Mesenchymal stem cell (in vitro differentiated cells and primary cell): Measurements from ENCODE around the gene PI4KA.

ENCODE experiments used
- DNase-seq: peaks from one replicate; pipeline ENCODE4 v3.0.0-alpha.2; 2013
- H2AFZ ChIP-seq: one replicate; pipeline ENCODE4 v1.6.1; 2013; ENCODE audit warnings: low read depth, mild to moderate bottlenecking, control low read depth, inconsistent platforms, low read length, moderate library complexity
- H2AK5ac ChIP-seq: 2 replicates; pipeline ENCODE4 v1.6.1; 2013; ENCODE audit warnings: low read length, moderate library complexity, mild to moderate bottlenecking, inconsistent platforms; ENCODE audit not compliant: severe bottlenecking
- H2BK120ac ChIP-seq: one replicate; pipeline ENCODE4 v1.6.1; 2013; ENCODE audit warnings: low read depth, mild to moderate bottlenecking, inconsistent platforms, low read length, moderate library complexity
- H2BK12ac ChIP-seq, 2 experiments: one replicate each; pipeline ENCODE4 v1.6.1; 2013; ENCODE audit warnings: inconsistent platforms in 2 of 2, low read length in 2 of 2, mild to moderate bottlenecking in 2 of 2, moderate library complexity in 2 of 2, control low read depth in 1 of 2
- H2BK15ac ChIP-seq: one replicate; pipeline ENCODE4 v1.6.1; 2013; ENCODE audit warnings: mild to moderate bottlenecking, low read depth, inconsistent platforms; ENCODE audit not compliant: poor library complexity, severe bottlenecking
- H2BK5ac ChIP-seq: 2 replicates; pipeline ENCODE4 v1.6.1; 2013; ENCODE audit warnings: low read depth, mild to moderate bottlenecking, low read length, control low read depth, inconsistent platforms; ENCODE audit not compliant: poor library complexity, severe bottlenecking
- H3K14ac ChIP-seq, 2 experiments: one replicate each; pipeline ENCODE4 v1.6.1; 2013; ENCODE audit warnings: inconsistent platforms in 2 of 2, low read length in 2 of 2, control low read depth in 1 of 2, mild to moderate bottlenecking in 1 of 2, moderate library complexity in 1 of 2
- H3K18ac ChIP-seq, 2 experiments: one replicate each; pipeline ENCODE4 v1.6.1; 2013; ENCODE audit warnings: inconsistent platforms in 2 of 2, low read length in 2 of 2, control low read depth in 1 of 2, low read depth in 1 of 2, mild to moderate bottlenecking in 1 of 2
- H3K23ac ChIP-seq, 2 experiments: one replicate each; pipeline ENCODE4 v1.6.1; 2013; ENCODE audit warnings: inconsistent platforms in 2 of 2, low read length in 2 of 2, mild to moderate bottlenecking in 2 of 2, moderate library complexity in 2 of 2, control low read depth in 1 of 2
- H3K27ac ChIP-seq: 2 replicates; pipeline ENCODE4 v1.5.1; 2013; ENCODE audit warnings: mild to moderate bottlenecking, moderate library complexity, low read length, control low read depth, inconsistent platforms; ENCODE audit not compliant: poor library complexity, severe bottlenecking
- H3K27me3 ChIP-seq, 2 experiments: 2 replicates each; pipeline versions ENCODE4 v1.6.1 to v1.7.0; 2013; ENCODE audit warnings: low read length in 2 of 2, mild to moderate bottlenecking in 2 of 2, moderate library complexity in 2 of 2, control low read depth in 1 of 2, inconsistent platforms in 1 of 2; ENCODE audit not compliant: control insufficient read depth in 1 of 2, insufficient read depth in 1 of 2
- H3K36me3 ChIP-seq, 2 experiments: 2 replicates each; pipeline versions ENCODE4 v1.6.1 to v1.7.0; 2013; ENCODE audit warnings: low read length in 2 of 2, control low read depth in 1 of 2, inconsistent platforms in 1 of 2, low read depth in 1 of 2, mild to moderate bottlenecking in 1 of 2; ENCODE audit not compliant: insufficient read depth in 2 of 2, control insufficient read depth in 1 of 2
- H3K4ac ChIP-seq, 2 experiments: one replicate each; pipeline ENCODE4 v1.6.1; 2013; ENCODE audit warnings: inconsistent platforms in 2 of 2, low read length in 2 of 2, mild to moderate bottlenecking in 2 of 2, moderate library complexity in 2 of 2, control low read depth in 1 of 2, low read depth in 1 of 2
- H3K4me1 ChIP-seq: 2 replicates; pipeline ENCODE4 v1.6.1; 2013; ENCODE audit warnings: low read depth, low read length, control low read depth; ENCODE audit not compliant: control insufficient read depth, insufficient read depth
- H3K4me2 ChIP-seq: 2 replicates; pipeline ENCODE4 v1.6.1; 2013; ENCODE audit warnings: low read length, mild to moderate bottlenecking, inconsistent platforms; ENCODE audit not compliant: poor library complexity, severe bottlenecking
- H3K4me3 ChIP-seq, 2 experiments: 2 replicates each; pipeline versions ENCODE4 v1.5.1 to v1.7.0; 2013; ENCODE audit warnings: low read length in 2 of 2, mild to moderate bottlenecking in 2 of 2, control low read depth in 1 of 2, low read depth in 1 of 2; ENCODE audit not compliant: insufficient read depth in 1 of 2
- H3K79me1 ChIP-seq: replicated peaks from 2 replicates; pipeline ENCODE4 v1.6.1; 2013; ENCODE audit warnings: mild to moderate bottlenecking, control low read depth, low read length, inconsistent platforms; ENCODE audit not compliant: poor library complexity, severe bottlenecking
- H3K9ac ChIP-seq: 2 replicates; pipeline ENCODE4 v1.7.0; 2013; ENCODE audit warnings: mild to moderate bottlenecking, low read length, moderate library complexity
- H3K9me3 ChIP-seq: 2 replicates; pipeline ENCODE4 v1.7.0; 2013; ENCODE audit warnings: mild to moderate bottlenecking, low read length; ENCODE audit not compliant: control insufficient read depth
- H4K8ac ChIP-seq: one replicate; pipeline ENCODE4 v1.6.1; 2013; ENCODE audit warnings: inconsistent platforms, mild to moderate bottlenecking, low read length, moderate library complexity
- H4K91ac ChIP-seq: one replicate; pipeline ENCODE4 v1.6.1; 2013; ENCODE audit warnings: mild to moderate bottlenecking, low read length, inconsistent platforms
- WGBS: methylation state at CpG from one replicate; pipeline ENCODE4 v1.1.7; 2013; ENCODE audit warnings: mixed read lengths; 5-methylcytosine and 5-hydroxymethylcytosine counted together

Gene PI4KA

DNA sequence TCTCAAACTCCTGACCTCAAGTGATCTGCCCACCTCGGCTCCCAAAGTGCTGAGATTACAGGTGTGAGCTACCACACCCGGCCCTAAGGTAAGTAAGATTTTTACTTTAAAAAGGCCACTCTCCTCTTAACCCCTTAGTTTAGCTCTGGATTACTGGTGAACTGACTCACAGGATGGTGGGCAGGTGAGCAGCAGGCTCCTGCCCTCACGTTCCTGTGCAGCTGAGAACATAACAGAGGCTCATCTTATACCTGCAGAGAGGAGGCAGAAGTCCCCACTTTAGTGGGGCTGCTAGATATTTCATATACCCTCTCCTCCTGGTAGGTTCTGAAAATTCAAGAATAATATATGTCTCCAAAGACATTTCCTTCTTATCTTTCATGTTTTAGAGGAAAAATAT lies 101.8 kb downstream of the PI4KA start:
- Histone ChIP-seq H3K4me3 (no peak overlapping the region), H2BK12ac (no peak overlapping the region), H3K23ac (no peak overlapping the region), H2AK5ac (no peak overlapping the region), H3K4me2 (no peak overlapping the region), H2BK120ac (no peak overlapping the region), H3K4me1 (peaks cover 5% of the 10 kb centered on the region), H4K91ac (no peak overlapping the region), H2BK15ac (no peak overlapping the region), H3K9me3 (no peaks in the 10 kb centered on the region), H4K8ac (no peak overlapping the region), H2AFZ (no peak overlapping the region), H3K27me3 (no peaks in the 10 kb centered on the region), H3K27ac (no peak overlapping the region), H3K79me1 (no peaks in the 10 kb centered on the region), H3K18ac (no peak overlapping the region), H3K36me3 (peaks cover 18 to 62% of the 10 kb centered on the region in 2 experiments), H3K9ac (no peak overlapping the region), H2BK5ac (no peak overlapping the region), H3K4ac (no peak overlapping the region), H3K14ac (no peak overlapping the region)
- WGBS = 91% methylated on average over 1 of the region's 3 CpGs
- DNase-seq = no peak

- no peak overlapping the region for H2BK120ac ChIP-seq
- no peak overlapping the region for H3K14ac ChIP-seq
- peaks cover 24% of the 10 kb centered on the region for H3K4me1 ChIP-seq
- peaks cover 2% of the 10 kb centered on the region for H3K79me1 ChIP-seq
- no peak overlapping the region for H3K9ac ChIP-seq
- H2BK15ac ChIP-seq = no peak overlapping the region
- H3K18ac ChIP-seq = no peak overlapping the region
- H3K4me3 ChIP-seq = no peak overlapping the region
- H3K27me3 ChIP-seq = no peaks in the 10 kb centered on the region
- H3K23ac ChIP-seq = no peak overlapping the region
- H3K36me3 ChIP-seq = peaks cover 33 to 72% of the 10 kb centered on the region in 2 experiments
- H3K9me3 ChIP-seq = no peaks in the 10 kb centered on the region
- H2BK12ac ChIP-seq = no peak overlapping the region
- WGBS = 97% methylated on average over 9 of the region's 10 CpGs
- no peak for DNase-seq
- no peak overlapping the region for H3K4ac ChIP-seq
- no peak overlapping the region for H4K91ac ChIP-seq
- H2AFZ ChIP-seq = no peak overlapping the region
- H2AK5ac ChIP-seq = no peak overlapping the region
- no peak overlapping the region for H3K4me2 ChIP-seq
- no peak overlapping the region for H3K27ac ChIP-seq
- no peak overlapping the region for H2BK5ac ChIP-seq
- no peak overlapping the region for H4K8ac ChIP-seq
Observed at GRCh38 chr22:20752873-20753272, 105.7 kb downstream of the PI4KA start.

- 93% methylated on average over 7 of the region's 7 CpGs for WGBS
- Histone ChIP-seq H4K91ac (no peak overlapping the region), H3K4ac (no peak overlapping the region), H3K4me1 (peaks cover 24% of the 10 kb centered on the region), H4K8ac (no peak overlapping the region), H3K23ac (no peak overlapping the region), H2BK5ac (no peak overlapping the region), H3K9ac (no peak overlapping the region), H3K79me1 (peaks cover 2% of the 10 kb centered on the region), H2BK120ac (no peak overlapping the region), H3K4me2 (no peak overlapping the region), H3K4me3 (no peak overlapping the region), H3K36me3 (peaks cover 37 to 74% of the 10 kb centered on the region in 2 experiments), H3K18ac (no peak overlapping the region), H3K27me3 (no peaks in the 10 kb centered on the region), H2BK12ac (no peak overlapping the region), H3K27ac (no peak overlapping the region), H3K9me3 (no peaks in the 10 kb centered on the region), H2AFZ (no peak overlapping the region), H2AK5ac (peak overlapping the region; percentile 6), H2BK15ac (no peak overlapping the region), H3K14ac (no peak overlapping the region)
- no peak for DNase-seq
Observed at GRCh38 chr22:20752104-20752741, 106.4 kb downstream of the PI4KA start.

DNA sequence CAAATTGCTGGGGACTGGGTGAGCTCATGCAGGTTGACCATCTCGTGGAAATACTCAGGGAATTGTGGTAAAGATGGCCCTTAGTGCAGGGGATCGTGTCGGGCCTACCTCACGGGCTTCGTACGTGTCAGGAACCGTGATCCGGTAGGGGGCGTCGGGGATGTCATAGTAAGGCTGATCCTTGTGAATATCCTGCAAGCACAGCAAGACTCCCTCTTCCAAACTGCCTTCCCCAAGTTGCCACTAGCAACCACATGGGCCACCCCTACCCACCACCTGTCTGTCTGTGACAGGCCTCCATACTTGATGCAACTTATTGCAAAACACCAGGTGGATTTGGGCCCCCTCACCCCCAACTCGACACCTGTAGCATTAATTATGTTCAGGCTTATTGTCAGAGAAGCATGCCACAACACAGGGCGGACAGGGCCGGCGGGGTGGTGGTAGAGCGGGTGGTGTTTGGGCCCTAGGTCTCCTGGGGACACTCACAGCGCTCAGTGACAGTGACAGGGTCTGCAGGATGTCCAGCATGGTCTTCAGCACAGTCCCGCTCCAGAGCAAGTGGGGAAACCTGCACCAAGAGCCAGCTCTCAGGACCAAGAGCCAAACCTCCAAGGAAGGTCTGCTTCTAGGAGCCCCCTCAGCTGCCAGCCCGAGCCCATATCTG lies 107.3 kb downstream of the PI4KA start:
- Histone ChIP-seq H3K4me2 (no peak overlapping the region), H3K18ac (no peak overlapping the region), H3K4me3 (no peak overlapping the region), H3K14ac (no peak overlapping the region), H2AFZ (no peak overlapping the region), H3K9me3 (no peaks in the 10 kb centered on the region), H2BK12ac (no peak overlapping the region), H3K27me3 (no peaks in the 10 kb centered on the region), H2BK120ac (no peak overlapping the region), H3K9ac (no peak overlapping the region), H2AK5ac (peak overlapping the region; percentile 27), H4K91ac (no peak overlapping the region), H2BK15ac (no peak overlapping the region), H3K36me3 (peaks cover 46 to 78% of the 10 kb centered on the region in 2 experiments), H3K27ac (peak overlapping the region; percentile 60), H3K79me1 (peaks cover 2% of the 10 kb centered on the region), H3K4me1 (peaks cover 24% of the 10 kb centered on the region), H2BK5ac (no peak overlapping the region), H3K23ac (no peak overlapping the region), H3K4ac (no peak overlapping the region), H4K8ac (no peak overlapping the region)
- 91% methylated on average over 18 of the region's 18 CpGs for WGBS
- DNase-seq = peak; percentile 1
